IPS-15b (cell line): ENCODE measurements around the gene LRFN2.

Experiments used
- H3K27me3 ChIP-seq: one replicate; pipeline ENCODE4 v1.6.1; 2013; ENCODE audit warnings: low read length; ENCODE audit not compliant: control insufficient read depth, insufficient read depth
- H3K36me3 ChIP-seq: one replicate; pipeline ENCODE4 v1.6.1; 2013; ENCODE audit warnings: low read length; ENCODE audit not compliant: control insufficient read depth, insufficient read depth
- H3K4me1 ChIP-seq: one replicate; pipeline ENCODE4 v1.6.1; 2013; ENCODE audit warnings: mild to moderate bottlenecking, low read length; ENCODE audit not compliant: control insufficient read depth, insufficient read depth
- H3K4me3 ChIP-seq: one replicate; pipeline ENCODE4 v1.5.1; 2013; ENCODE audit warnings: low read depth, low read length
- H3K9ac ChIP-seq: one replicate; pipeline ENCODE4 v1.6.1; 2013; ENCODE audit warnings: low read depth, mild to moderate bottlenecking, low read length
- H3K9me3 ChIP-seq: one replicate; pipeline ENCODE4 v1.6.1; 2013; ENCODE audit warnings: mild to moderate bottlenecking, low read length; ENCODE audit not compliant: control insufficient read depth, insufficient read depth

The LRFN2 gene

GRCh38 chr6:40419946-40420728, 167.0 kb downstream of the LRFN2 start:
- Histone ChIP-seq H3K36me3 (no peaks in the 10 kb centered on the region), H3K4me1 (peaks cover 15% of the 10 kb centered on the region), H3K4me3 (no peak overlapping the region), H3K9ac (no peak overlapping the region), H3K27me3 (no peaks in the 10 kb centered on the region), H3K9me3 (no peaks in the 10 kb centered on the region)

- no peaks in the 10 kb centered on the region for H3K9me3 ChIP-seq
- H3K36me3 ChIP-seq, result no peaks in the 10 kb centered on the region
- no peaks in the 10 kb centered on the region for H3K27me3 ChIP-seq
- no peak overlapping the region for H3K9ac ChIP-seq
- peaks cover 15% of the 10 kb centered on the region for H3K4me1 ChIP-seq
- no peak overlapping the region for H3K4me3 ChIP-seq
These were observed 167.8 kb downstream of the LRFN2 start for GRCh38 chr6:40419377-40419776.

- Histone ChIP-seq H3K9ac (no peak overlapping the region), H3K27me3 (no peaks in the 10 kb centered on the region), H3K4me3 (no peak overlapping the region), H3K9me3 (no peaks in the 10 kb centered on the region), H3K36me3 (no peaks in the 10 kb centered on the region), H3K4me1 (peaks cover 15% of the 10 kb centered on the region)
These were observed 170.1 kb downstream of the LRFN2 start for GRCh38 chr6:40417031-40417430.

GRCh38 chr6:40414617-40415016, 172.5 kb downstream of the LRFN2 start:
- Histone ChIP-seq H3K27me3 (no peaks in the 10 kb centered on the region), H3K9ac (no peak overlapping the region), H3K9me3 (no peaks in the 10 kb centered on the region), H3K36me3 (peaks cover 2% of the 10 kb centered on the region), H3K4me3 (no peak overlapping the region), H3K4me1 (peaks cover 12% of the 10 kb centered on the region)

- H3K27me3 ChIP-seq, result no peaks in the 10 kb centered on the region
- H3K9me3 ChIP-seq, result no peaks in the 10 kb centered on the region
- peaks cover 2% of the 10 kb centered on the region for H3K36me3 ChIP-seq
- no peak overlapping the region for H3K9ac ChIP-seq
- no peak overlapping the region for H3K4me3 ChIP-seq
- H3K4me1 ChIP-seq, result peaks cover 9% of the 10 kb centered on the region
These were observed 173.9 kb downstream of the LRFN2 start for GRCh38 chr6:40413239-40413638.

GRCh38 chr6:40411881-40412280, 175.3 kb downstream of the LRFN2 start:
- no peaks in the 10 kb centered on the region for H3K9me3 ChIP-seq
- peaks cover 9% of the 10 kb centered on the region for H3K4me1 ChIP-seq
- no peak overlapping the region for H3K4me3 ChIP-seq
- H3K36me3 ChIP-seq, result peaks cover 2% of the 10 kb centered on the region
- H3K9ac ChIP-seq, result no peak overlapping the region
- no peaks in the 10 kb centered on the region for H3K27me3 ChIP-seq

GRCh38 chr6:40410821-40411220, 176.3 kb downstream of the LRFN2 start:
- Histone ChIP-seq H3K27me3 (no peaks in the 10 kb centered on the region), H3K9me3 (no peaks in the 10 kb centered on the region), H3K4me1 (peaks cover 9% of the 10 kb centered on the region), H3K4me3 (no peak overlapping the region), H3K36me3 (peaks cover 2% of the 10 kb centered on the region), H3K9ac (no peak overlapping the region)

- H3K36me3 ChIP-seq, result peaks cover 2% of the 10 kb centered on the region
These were observed 177.3 kb downstream of the LRFN2 start for GRCh38 chr6:40409716-40410397.

GRCh38 chr6:40408786-40409542, 178.2 kb downstream of the LRFN2 start:
- Histone ChIP-seq H3K36me3 (peaks cover 2% of the 10 kb centered on the region), H3K27me3 (no peaks in the 10 kb centered on the region), H3K9me3 (no peaks in the 10 kb centered on the region), H3K9ac (no peak overlapping the region), H3K4me3 (no peak overlapping the region), H3K4me1 (peaks cover 9% of the 10 kb centered on the region)

More at GRCh38 chr6:40409716-40410397, 177.3 kb downstream of the LRFN2 start:
- Histone ChIP-seq H3K4me1 (peaks cover 9% of the 10 kb centered on the region), H3K9me3 (no peaks in the 10 kb centered on the region), H3K4me3 (no peak overlapping the region), H3K27me3 (no peaks in the 10 kb centered on the region), H3K9ac (no peak overlapping the region)

- H3K4me3 ChIP-seq, result no peak overlapping the region
- peaks cover 9% of the 10 kb centered on the region for H3K4me1 ChIP-seq
- H3K27me3 ChIP-seq, result no peaks in the 10 kb centered on the region
- no peak overlapping the region for H3K9ac ChIP-seq
- peaks cover 2% of the 10 kb centered on the region for H3K36me3 ChIP-seq
- H3K9me3 ChIP-seq, result no peaks in the 10 kb centered on the region
These were observed 179.9 kb downstream of the LRFN2 start for GRCh38 chr6:40407239-40407638.

GRCh38 chr6:40406175-40406574, 181.0 kb downstream of the LRFN2 start:
- Histone ChIP-seq H3K4me3 (no peak overlapping the region), H3K9me3 (no peaks in the 10 kb centered on the region), H3K9ac (no peak overlapping the region), H3K27me3 (no peaks in the 10 kb centered on the region), H3K4me1 (peaks cover 9% of the 10 kb centered on the region), H3K36me3 (peaks cover 2% of the 10 kb centered on the region)
